Effector memory CD4-positive, alpha-beta T cell (primary cell): ENCODE data around the gene LRRN2.

Experiments
- DNase-seq, 3 donors: peaks; one replicate each; pipeline ENCODE4 v3.0.0-alpha.2; 2020
- H3K27ac ChIP-seq: 2 replicates; pipeline ENCODE4 v1.7.0; 2013; ENCODE audit warnings: mild to moderate bottlenecking, low read length, moderate library complexity; ENCODE audit not compliant: insufficient read depth, poor library complexity, severe bottlenecking
- H3K27me3 ChIP-seq: replicated peaks from 2 replicates; pipeline ENCODE4 v1.7.0; 2013; ENCODE audit warnings: mild to moderate bottlenecking, low read length; ENCODE audit not compliant: insufficient read depth, control insufficient read depth, poor library complexity, severe bottlenecking
- H3K36me3 ChIP-seq: 2 replicates; pipeline ENCODE4 v1.7.0; 2013; ENCODE audit warnings: mild to moderate bottlenecking, low read length, moderate library complexity; ENCODE audit not compliant: control insufficient read depth, insufficient read depth
- H3K4me1 ChIP-seq: 2 replicates; pipeline ENCODE4 v1.7.0; 2013; ENCODE audit warnings: low read length, mild to moderate bottlenecking; ENCODE audit not compliant: control insufficient read depth, insufficient read depth, poor library complexity, severe bottlenecking
- H3K4me3 ChIP-seq: 2 replicates; pipeline ENCODE4 v1.7.0; 2013; ENCODE audit warnings: low read length, low read depth, mild to moderate bottlenecking; ENCODE audit not compliant: insufficient read depth, poor library complexity, severe bottlenecking
- H3K9me3 ChIP-seq: 2 replicates; pipeline ENCODE4 v1.7.0; 2013; ENCODE audit warnings: mild to moderate bottlenecking, low read length, moderate library complexity; ENCODE audit not compliant: control insufficient read depth

Gene LRRN2

DNA sequence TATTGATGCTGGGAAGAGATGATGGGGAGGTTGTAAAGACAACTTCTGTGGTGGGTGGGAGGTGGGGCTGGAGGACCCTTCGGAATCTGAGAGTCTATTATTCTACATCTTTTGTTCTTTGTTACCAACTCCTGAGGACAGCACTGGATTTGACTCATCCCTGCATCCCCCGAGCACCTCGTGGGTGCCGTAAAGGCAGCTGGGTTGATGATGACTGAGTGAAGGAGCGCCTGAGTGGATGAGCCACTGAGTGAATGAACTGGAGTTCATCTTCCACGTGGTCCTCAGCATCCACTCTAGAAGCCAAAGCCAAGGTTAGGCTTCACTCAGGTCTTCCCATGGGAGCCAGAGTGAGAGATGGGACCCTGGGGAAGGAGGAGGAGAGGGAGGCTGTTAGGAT, 77.6 kb downstream of the LRRN2 start:
- no peaks in the 10 kb centered on the region for H3K27me3 ChIP-seq
- no peaks in the 10 kb centered on the region for H3K9me3 ChIP-seq
- H3K27ac ChIP-seq = no peak overlapping the region
- H3K4me3 ChIP-seq = no peak overlapping the region
- peaks cover 2% of the 10 kb centered on the region for H3K36me3 ChIP-seq
- no peak for DNase-seq
- H3K4me1 ChIP-seq = no peaks in the 10 kb centered on the region

DNA sequence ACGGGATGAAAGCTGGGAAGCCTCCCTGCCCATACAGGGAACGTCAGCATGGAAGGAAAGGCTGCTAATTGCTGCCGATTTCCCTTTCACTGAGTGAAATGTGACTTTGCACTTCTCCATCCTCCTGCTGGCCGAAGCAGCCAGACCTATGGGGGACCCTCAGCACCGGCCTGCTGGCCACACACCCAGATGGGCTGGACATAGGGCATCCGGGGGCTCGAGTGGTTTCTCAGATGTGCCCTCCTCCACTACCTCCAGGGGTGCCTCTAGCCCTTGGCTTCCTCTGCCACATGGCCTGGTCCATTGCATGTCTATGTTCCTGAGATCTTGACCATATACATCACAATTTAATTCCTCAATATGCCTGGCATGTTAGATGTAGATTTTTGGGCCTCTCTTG, 79.7 kb downstream of the LRRN2 start:
- Histone ChIP-seq H3K9me3 (no peaks in the 10 kb centered on the region), H3K4me1 (no peaks in the 10 kb centered on the region), H3K4me3 (no peak overlapping the region), H3K27me3 (no peaks in the 10 kb centered on the region), H3K27ac (no peak overlapping the region), H3K36me3 (peaks cover 3% of the 10 kb centered on the region)
- DNase-seq = no peak

DNA sequence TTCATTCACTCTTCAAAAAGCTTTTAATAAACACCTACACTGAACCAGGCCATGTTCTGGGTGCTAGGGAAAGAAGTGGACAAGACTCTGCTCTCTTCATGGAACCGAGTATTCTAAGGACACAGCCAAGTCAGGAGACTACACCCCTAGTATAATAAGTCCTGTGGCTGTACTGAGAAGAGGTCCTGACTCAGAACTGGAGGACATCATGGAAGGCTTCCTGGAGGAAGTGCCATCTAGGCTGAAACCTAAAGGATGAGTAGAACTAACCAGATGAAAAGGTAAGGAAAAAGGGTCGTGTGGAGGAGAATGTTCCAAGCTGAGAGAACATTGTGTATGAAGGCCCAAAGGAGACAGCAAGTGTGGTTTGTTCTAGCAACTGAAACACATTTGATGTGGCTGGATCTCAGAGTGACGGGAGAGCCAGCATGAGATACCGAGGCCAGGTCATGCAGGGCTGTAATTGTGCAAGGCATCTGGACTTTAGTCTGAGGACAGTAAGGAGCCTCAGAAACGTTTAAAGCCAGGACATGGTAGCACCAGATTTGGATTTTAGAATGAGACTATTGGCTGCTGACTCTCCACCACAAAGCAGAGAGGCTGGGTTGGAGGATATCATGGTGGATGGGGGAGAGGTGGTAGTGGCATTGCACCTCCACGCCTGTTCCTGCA, 82.5 kb downstream of the LRRN2 start:
- DNase-seq = no peak
- Histone ChIP-seq H3K4me3 (no peak overlapping the region), H3K4me1 (no peaks in the 10 kb centered on the region), H3K36me3 (peaks cover 3% of the 10 kb centered on the region), H3K27me3 (no peaks in the 10 kb centered on the region), H3K9me3 (no peaks in the 10 kb centered on the region), H3K27ac (no peak overlapping the region)

DNA sequence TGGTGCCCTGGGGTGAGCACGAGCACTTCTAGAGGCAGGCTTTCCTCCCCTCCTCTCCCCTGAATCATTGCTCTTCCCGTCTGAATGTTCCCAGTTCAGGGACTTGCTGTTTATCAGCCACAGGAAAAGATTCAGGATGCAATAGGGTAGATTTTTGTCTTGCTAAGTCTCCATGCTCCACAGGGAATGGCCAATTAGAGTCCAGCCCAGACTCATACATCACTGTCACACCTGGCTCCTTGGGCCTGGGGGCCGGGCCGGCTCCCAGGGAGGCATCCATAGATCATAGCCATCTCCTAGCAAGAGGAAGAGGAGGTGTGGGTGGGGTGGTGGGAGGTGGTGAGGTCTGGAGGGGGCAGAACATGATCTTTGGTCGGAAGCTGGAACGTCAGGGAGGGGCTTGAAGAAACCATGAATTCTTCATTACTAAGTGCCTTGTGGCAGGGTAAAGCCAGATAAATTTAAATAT, 83.4 kb downstream of the LRRN2 start:
- H3K27ac ChIP-seq = no peak overlapping the region
- no peaks in the 10 kb centered on the region for H3K4me1 ChIP-seq
- DNase-seq = no peak
- H3K9me3 ChIP-seq = no peaks in the 10 kb centered on the region
- no peak overlapping the region for H3K4me3 ChIP-seq
- no peaks in the 10 kb centered on the region for H3K27me3 ChIP-seq
- peaks cover 3% of the 10 kb centered on the region for H3K36me3 ChIP-seq

- no peak for DNase-seq
- no peaks in the 10 kb centered on the region for H3K9me3 ChIP-seq
- no peak overlapping the region for H3K27ac ChIP-seq
Measured at GRCh38 chr1:204600968-204601367, 84.6 kb downstream of the LRRN2 start.

DNA sequence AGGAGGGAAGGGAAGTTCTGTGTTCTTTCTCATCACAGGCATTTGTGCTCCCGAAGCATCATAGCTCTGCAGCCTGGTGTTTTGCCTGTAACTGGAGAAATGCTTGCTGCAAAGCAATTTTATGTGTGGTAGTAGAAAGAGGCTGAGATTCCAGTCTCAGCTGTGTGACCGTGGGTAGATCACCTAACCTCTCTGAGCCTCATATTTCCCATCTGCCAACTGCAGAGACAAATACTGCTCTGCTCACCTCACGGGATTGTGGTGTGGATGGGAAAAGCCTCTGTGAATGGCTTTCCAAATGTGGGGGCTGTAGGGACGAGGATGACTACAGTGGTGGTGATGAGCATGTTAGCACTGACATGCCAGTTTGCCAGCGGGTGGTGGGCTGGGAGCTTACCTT, 85.3 kb downstream of the LRRN2 start:
- no peak for DNase-seq
- no peaks in the 10 kb centered on the region for H3K4me1 ChIP-seq
- no peaks in the 10 kb centered on the region for H3K9me3 ChIP-seq
- H3K27ac ChIP-seq = no peak overlapping the region
- peaks cover 3% of the 10 kb centered on the region for H3K36me3 ChIP-seq
- H3K4me3 ChIP-seq = no peak overlapping the region
- no peaks in the 10 kb centered on the region for H3K27me3 ChIP-seq

More at GRCh38 chr1:204600968-204601367, 84.6 kb downstream of the LRRN2 start:
- Histone ChIP-seq H3K4me3 (no peak overlapping the region), H3K36me3 (peaks cover 3% of the 10 kb centered on the region), H3K4me1 (no peaks in the 10 kb centered on the region), H3K27me3 (no peaks in the 10 kb centered on the region)

DNA sequence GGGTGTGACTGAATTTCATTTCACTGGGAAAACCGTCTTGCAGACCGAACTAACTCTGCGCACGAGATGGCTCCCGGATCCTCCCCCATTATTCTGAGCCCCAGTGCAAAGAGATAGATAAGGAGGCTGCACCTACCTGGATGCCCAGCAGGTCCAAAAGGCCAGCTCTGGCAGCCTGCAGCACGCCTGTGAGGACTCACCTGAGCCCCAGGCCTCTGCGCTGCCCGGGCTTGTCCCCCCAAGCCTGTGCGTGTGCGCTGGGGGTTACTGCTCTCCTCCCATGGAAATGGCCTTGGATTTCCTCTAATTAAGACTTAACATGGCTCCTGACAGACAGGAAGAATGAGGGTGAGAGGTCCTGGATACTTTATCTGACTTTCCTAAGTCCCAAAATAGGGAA, 85.9 kb downstream of the LRRN2 start:
- no peak for DNase-seq
- no peak overlapping the region for H3K27ac ChIP-seq
- no peaks in the 10 kb centered on the region for H3K4me1 ChIP-seq
- H3K4me3 ChIP-seq = no peak overlapping the region
- peaks cover 3% of the 10 kb centered on the region for H3K36me3 ChIP-seq
- no peaks in the 10 kb centered on the region for H3K27me3 ChIP-seq
- no peaks in the 10 kb centered on the region for H3K9me3 ChIP-seq

DNA sequence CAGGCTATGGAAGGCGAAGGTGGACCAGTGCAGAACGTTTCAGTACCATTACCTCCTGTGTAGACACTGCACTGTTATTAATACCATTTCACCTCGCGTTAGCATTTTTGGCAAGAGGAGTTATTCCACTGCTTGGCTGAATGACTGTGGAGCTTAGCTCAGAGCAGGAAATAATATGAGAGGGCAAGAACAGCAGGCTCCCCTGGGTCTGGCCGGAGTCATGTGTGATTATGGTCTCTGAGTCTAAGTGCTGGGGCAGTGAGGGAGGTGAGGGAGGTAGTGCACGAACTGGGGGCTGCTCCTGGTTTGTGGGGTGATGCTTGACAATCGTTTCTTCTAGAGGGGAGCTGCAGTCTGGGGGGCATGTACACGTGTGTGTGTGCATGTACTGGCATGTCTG, 86.4 kb downstream of the LRRN2 start:
- no peak overlapping the region for H3K4me3 ChIP-seq
- no peaks in the 10 kb centered on the region for H3K27me3 ChIP-seq
- H3K9me3 ChIP-seq = no peaks in the 10 kb centered on the region
- DNase-seq = no peak
- H3K36me3 ChIP-seq = peaks cover 3% of the 10 kb centered on the region
- H3K4me1 ChIP-seq = no peaks in the 10 kb centered on the region
- H3K27ac ChIP-seq = no peak overlapping the region

DNA sequence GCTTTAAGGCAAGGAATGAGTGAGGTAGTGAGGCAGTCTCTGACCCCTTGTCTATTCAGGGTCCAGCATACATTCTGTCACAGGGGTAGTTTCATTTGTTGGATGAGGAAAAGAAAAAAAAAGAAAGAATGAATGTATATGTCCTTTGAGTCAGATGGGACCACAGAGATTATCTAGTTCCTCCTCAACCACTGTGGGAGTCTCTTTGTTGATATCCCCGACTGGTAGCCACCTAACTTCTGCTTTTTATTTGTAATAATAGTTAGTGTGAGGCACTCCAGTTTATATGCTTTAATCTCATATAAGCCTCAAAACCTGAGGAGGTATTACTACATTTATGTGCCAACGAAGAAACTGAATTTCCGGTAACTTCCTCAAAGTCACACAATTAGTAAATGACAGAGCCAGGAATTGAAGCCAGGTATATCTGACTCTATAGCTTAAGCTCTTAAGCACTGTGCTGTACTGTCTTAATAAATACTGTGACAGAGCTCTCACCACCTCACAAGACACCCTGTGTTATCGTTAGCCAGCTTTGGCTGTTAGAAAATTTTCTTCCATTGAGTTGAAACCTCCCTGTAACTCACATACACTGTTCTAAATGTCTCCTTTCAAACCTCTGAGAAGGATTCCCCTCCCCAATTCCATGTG, 87.1 kb downstream of the LRRN2 start:
- Histone ChIP-seq H3K27me3 (no peaks in the 10 kb centered on the region), H3K27ac (no peak overlapping the region), H3K9me3 (no peaks in the 10 kb centered on the region), H3K4me3 (no peak overlapping the region), H3K4me1 (no peaks in the 10 kb centered on the region), H3K36me3 (peaks cover 3% of the 10 kb centered on the region)
- DNase-seq = no peak

DNA sequence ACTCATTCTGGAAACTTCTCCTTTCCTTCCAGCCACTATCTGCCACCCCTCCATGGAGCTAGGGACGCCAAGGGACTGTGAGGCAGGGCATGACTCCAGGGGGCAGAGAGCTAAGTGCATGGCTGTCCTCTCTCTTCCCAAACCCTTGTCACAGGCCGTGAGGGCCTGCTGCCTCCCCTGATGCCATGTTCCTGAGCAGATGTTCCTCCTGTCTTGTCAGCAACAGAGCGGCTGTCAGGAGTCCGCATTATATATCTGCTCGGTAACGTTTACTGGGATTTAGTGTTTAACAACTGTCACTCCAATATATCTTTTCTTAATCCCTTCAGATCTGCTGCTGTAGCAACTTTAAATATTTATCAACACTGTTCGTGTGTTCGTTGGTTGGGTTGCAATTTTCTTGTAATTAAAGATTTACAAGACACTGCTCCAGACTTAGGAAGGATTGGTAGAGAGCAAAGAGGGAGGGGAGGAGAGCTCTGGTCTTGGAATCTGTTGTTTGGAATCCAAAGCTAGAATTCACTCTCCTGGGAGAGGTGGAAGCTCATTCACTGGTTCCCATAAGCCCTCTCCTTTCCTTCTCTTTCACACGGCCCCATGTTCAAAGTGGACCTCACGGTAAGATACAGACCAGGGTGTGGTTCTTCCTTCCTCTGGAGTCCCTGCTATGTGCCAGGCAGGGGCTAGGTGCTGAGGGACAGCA, 93.1 kb downstream of the LRRN2 start:
- Histone ChIP-seq H3K36me3 (no peaks in the 10 kb centered on the region), H3K9me3 (no peaks in the 10 kb centered on the region), H3K4me1 (no peaks in the 10 kb centered on the region), H3K4me3 (no peak overlapping the region), H3K27ac (no peak overlapping the region), H3K27me3 (no peaks in the 10 kb centered on the region)
- no peak for DNase-seq
